DMS153 treated with DMSO at 0.1 percent for 48 hours (cell line): Measurements from ENCODE around the gene NDUFB8.

Experiments
- DNase-seq: peaks from one replicate; lab custom pipeline; 2025; ENCODE audit not compliant: unreplicated experiment; lab: John Stamatoyannopoulos, UW

NDUFB8 gene

DNA sequence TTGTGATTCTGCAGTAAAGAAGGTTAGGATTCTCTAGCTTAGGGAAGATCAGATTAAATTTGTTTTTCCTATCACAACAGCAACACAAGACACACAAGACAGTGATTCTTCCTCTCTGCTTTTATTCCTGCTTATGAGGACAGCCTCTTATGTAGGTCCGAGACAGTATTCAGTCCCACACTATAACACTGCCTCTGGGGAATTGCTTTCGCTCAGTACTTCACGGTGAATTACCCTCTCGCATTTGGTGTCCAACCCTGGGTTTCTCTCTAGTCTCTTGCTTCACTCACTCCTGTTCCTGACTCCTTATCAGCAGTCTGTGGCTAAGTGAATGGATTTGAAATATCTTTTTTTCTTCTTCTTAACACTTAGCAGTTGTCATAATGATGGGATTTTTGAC, 7.8 kb upstream of the NDUFB8 start:
- no peak for DNase-seq

DNA sequence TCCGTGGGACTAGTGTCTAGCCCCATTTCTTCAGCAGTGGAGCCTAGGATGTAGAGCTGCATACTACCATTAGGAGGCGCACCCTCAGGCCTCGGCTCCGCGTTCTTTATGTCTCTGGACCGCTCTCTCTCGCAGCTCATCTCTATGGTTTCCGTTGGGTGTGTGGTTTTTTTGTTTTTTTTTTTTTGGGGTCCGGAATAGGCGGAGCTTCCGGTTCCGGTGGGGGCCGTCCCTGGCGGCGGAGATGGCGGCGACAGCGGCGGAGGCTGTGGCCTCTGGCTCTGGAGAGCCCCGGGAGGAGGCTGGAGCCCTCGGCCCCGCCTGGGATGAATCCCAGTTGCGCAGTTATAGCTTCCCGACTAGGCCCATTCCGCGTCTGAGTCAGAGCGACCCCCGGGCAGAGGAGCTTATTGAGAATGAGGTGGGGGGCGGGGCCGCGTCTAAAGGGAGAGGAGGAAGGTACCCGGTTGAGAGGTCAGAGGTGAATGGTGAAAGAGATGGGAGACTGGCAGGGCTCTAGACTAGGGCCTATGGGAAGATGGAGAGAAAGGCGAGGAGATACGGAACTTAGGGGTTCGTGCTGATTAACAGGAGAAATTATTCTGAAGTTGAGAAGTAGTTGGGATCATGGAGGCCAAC, 6.2 kb upstream of the NDUFB8 start, which contains the start of gene HIF1AN:
TSS of gene HIF1AN (plus strand) at position 229 of the 639 bp plus-strand sequence. CDS start at position 245, 16 bp downstream.
- DNase-seq, result peak; percentile 83

DNA sequence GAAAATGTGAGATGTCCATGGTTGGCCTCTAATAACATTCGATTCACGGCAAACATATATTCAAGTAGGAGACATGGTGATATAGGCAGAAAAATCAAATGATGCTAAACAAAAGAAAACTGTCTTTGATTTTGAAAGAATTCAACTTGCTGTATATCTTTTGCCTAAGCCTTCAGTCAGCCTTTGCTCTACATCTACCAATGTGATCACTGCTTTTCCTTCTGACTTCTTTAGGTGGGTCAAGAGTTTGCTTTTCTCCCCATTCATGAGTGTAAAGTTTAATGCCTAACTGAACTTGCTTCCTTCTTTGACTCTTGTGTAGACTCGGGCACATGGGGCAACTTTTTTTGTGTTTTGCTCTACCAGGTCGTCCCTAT, 5.7 kb upstream of the NDUFB8 start:
- no peak for DNase-seq

DNA sequence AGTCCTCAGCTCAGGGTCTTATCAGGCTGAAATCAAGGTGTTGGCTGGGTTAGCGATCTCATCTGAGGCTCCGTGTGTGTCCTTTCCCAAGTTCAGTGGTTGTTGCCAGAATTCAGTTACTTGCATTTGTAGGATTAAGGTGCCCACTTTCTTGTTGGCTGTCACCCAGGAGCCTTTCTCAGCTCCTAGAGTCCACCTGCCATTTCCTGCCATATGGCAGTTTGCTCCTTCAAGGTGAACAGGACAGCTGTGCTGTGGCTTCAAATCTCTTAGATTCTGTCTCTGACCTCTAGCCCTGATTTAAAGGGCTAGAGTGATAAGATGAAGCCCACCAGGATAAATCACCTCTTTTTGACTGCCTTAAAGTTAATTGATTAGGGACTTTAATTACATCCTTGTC, 5.1 kb upstream of the NDUFB8 start:
- DNase-seq, result no peak

DNA sequence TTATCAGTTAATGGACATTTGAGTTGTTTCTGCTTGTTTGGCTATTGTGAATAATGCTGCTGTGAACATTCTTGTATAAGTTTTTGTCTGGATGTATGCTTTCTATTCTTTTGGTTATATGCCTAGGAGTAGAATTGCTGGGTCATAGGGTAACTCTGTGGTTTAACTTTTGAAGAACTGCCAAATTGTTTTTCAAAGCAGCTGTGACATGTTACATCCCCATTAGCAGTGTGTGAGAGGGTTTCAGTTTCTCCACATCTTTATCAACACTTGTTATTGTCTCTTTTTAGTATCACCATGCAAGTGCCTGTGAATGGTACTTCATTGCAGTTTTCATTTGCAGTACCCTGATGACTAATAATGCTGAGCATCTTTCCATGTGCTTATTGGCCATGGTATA, 2.1 kb upstream of the NDUFB8 start:
- DNase-seq, result no peak

DNA sequence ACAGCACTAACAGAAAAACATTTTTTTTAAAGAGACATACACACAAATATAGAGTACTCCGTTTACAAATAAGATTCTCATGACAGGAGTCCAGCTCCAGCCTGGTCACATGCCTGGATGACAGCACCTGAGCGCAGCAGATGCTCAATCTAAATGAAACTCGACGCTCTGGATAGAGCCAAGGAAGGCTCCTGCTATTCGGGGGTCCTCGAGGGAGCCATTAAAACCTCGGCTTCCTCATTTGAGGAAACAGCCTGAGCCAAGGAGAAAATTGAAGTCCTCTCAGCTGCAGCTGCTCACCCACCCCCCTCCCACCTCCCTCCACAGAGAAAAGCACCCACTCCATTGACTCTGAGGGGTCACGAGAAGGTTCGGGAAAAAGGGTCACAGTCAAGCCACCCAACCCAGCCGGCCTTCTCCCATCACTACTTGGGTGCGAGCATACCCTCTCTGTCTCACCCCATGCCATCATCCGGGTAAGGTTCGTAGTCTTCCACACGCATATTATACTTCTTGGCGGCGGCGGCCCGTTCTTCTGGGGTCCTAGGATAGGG, 673 bp downstream of the NDUFB8 start:
- no peak for DNase-seq

DNA sequence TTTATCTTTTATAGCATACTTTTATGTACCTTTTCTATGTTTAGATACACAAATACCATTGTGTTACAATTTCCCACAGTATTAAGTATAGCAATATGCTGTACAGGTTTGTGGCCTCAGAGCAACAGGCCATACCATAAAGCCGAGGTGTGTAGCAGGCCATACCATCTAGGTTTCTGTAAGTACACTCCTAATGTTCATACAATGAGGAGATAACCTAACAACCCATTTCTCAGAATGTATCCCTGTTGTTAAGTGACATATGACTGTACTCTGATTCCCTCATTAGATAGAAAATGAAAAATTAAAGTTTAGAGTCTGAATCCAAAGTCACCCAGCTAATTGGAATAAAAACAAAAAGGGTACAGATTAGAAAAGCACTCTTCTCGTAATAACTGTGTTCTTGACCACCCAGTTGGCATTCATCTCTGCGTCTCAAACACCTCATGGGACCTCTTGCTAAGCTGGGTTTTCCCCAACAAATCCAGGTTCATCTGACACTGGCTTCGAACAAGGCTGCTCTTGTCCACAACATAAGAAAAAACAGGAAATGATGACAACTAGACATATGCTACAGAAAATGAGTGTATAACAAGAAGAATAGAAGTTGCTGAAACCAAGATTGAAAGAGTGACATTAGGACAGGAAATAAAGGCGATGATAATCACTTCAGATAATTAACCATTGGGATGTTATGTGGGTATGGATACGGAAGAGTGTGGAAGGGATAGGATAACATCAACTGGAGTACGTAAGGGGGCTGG, 1.4 kb downstream of the NDUFB8 start:
- DNase-seq, result no peak

DNA sequence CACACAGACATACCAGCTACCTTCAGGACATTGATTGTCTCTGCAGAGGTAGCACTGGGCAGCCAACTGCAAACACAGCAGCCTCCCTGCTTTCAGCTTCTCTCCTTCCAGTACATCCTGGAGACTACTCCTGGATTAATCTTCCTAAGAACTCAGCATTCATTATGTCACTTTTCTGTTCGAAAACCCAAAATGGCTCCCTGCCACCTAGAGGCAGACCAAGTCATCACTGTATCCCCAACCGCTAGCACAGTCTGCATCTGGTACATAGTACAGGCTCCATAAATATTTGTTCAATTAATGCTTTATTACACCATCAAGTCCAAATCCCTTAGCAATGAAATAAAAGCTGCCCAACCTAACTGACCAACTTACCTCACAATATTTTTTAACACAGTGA, 5.0 kb downstream of the NDUFB8 start:
- DNase-seq, result no peak

DNA sequence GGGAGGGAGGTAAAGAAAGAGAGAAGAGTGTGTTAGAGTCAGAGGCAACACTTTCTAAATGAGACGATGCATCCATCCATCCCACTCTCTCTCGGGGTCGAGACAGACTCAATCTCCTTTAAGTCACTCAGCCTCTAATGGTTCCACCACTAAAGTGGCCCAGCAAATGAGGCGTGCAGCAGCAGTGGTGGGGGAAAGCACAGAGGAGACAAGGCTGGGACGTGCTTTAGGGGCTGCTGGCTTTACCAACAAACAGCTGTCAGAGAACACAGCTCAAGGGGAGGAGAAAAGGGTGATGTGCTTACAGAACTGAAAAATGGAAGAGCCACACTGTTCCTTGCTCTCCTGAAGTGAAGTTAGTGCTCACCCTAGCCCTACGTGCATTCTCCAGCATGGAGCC, 5.5 kb downstream of the NDUFB8 start:
- DNase-seq, result no peak

DNA sequence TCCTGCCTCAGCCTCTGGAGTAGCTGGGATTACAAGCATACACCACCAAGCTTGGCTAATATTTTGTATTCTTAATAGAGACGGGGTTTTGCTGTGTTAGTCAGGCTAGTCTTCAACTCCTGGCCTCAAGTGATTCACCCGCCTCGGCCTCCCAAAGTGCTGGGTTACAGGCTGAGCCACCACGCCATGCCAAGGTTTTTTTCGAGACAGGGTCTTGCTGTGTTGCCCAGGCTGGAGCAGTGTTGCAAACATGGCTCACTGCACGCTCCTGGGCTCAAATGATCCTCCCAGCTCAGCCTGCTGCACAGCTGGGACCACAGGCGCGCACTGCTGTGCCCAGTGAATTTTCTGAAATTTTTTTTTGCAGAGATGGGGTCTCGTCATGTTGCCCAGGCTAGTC, 6.7 kb downstream of the NDUFB8 start:
- no peak for DNase-seq

DNA sequence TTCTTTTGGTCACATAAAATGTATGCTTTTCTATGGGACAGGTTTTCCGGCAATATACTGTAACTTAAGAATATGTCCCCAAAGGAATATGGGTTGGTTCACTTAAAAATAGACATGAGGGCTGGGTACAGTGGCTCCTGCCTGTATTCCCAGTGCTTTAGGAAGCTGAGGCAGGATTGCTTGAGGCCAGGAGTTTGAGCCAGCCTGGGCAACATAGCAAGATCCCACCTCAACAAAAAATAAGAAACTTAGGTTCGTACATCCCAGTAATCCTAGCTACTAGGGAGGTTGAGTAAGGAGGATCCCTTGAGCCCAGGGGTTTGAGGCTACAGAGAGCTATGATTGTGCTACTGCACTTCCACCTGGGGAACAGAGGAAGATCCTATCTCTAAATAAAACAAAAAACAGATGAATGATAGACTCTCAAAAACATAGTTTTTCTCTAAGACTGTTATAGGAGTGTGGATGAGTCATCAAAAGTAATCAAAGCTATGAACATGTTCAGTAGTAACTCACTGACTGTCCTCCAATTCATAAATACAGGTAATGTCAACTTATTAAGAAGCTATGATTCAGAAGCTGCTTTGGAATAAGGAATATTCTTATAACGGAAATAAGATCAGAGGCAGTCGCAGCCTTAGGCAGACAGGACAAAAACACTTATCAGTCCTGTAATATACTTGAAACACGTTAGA, 7.4 kb downstream of the NDUFB8 start:
- no peak for DNase-seq

DNA sequence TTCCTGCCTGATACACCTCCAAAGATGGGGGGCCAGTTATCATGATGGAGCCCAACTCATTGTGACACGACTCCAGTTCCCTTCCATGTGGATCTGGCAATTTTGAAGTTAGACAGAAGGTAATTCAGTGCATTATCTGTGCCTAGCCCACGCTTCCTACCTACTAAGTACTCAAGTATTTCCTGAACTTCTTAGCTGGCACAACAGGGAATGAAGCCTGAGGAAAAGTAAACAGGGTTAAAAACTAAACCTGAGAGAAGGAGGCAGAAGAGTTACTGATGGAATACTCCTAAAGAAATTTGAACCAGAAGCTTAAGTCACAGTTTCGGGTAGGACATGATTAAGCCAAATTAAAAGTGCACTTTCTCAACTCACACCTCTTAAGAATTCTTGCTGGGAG, 8.9 kb downstream of the NDUFB8 start:
- DNase-seq, result no peak

DNA sequence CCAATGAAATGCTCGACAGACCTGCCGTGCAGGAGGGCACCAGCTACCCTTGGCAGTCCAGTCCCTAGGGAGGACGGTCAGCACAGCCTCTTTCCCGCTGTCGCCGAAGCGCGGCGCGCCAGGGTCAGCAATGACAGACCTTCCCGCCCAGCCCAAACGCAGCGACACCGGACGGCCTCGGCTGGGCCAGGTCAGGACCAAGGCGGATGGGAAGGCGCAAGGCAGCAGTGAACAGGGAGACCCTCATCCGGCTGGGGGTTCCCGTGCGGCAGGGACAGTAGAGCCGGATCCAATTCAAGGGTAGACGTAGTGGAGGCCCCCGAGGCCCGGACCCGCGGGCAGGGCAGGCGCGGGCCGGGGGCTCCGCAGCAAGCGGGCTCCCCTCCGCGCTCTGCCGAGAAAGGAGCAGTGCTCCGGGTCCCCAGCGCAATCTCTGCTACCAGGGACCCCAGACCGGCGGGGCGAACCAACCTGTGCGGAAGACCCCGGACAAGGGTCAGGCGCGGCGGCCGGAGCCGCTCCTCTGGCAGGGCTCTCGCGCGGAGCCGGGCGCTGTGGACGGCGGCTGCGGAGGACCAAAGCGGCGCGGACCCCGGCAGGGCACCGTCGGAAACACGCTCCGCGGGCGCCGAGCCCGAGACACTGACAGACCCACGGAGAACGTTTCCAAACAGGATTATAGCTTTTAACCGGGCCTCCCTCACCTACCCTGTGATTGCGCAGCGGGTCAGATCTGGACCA, 10.2 kb downstream of the NDUFB8 start, which contains the start of gene SEC31B:
TSS of gene SEC31B (minus strand) at position 551 of the 741 bp plus-strand sequence. CDS start 2,909 bp downstream, outside the sequence.
- DNase-seq, result no peak

DNA sequence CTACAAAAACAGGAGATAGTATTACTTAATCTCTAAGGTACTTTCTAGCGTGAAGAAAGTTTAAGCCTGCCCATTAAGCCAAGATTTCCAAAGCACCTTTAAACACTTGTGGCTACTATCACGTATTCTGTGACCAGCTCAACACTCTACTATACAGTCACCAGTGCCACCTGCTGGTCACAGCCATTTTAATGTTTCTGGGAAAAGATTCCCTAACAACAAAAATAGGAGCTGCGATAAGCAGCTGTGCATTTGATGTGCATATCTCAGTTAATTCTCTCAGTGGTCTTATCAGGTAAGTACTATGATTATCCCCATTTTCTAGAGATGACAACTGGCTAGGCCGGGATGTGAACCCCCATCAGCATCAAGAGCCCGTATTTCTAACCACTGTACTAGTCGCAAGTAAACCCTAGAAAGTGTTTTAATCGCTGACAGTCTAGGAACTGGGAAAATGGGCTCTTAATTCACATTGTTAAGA, 10.9 kb downstream of the NDUFB8 start:
- peak; percentile 50 for DNase-seq

DNA sequence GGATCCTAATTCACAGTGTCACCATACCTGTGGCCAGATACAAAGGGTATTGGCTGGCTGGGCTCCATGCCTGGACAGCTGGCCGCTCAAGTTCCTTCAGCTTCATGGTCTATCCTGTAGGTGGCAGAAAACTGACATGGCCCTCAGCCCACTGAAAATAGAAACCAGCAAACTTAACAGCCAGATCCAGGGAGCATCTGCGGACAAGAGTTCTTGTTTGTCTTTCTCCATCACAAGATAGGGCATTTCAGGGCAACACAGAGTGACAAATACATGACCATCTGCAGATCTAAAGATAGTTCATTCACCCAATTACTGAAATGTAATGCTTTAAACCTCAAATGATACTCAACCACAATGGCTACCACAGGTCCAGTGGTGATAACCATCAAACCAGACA, 12.8 kb downstream of the NDUFB8 start:
- no peak for DNase-seq

DNA sequence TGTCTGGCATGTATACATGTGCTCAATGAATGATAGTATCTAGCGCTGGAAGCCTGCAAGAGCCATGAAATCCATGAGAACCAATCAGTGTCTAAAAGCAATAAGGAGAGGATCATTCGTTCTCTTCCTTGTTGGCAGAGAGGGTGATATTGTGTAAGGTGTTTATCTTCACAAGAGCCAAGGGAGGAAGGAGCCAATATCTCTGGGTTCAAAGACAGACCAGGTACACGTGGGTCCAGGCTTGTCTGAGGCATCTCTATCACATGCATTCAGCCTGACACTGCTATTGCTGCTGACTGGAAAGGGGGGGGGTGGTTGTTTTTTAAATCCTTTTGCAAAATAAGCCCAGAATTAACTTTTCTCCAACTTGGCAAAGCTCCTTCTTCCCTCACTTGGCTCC, 14.1 kb downstream of the NDUFB8 start:
- DNase-seq, result no peak

DNA sequence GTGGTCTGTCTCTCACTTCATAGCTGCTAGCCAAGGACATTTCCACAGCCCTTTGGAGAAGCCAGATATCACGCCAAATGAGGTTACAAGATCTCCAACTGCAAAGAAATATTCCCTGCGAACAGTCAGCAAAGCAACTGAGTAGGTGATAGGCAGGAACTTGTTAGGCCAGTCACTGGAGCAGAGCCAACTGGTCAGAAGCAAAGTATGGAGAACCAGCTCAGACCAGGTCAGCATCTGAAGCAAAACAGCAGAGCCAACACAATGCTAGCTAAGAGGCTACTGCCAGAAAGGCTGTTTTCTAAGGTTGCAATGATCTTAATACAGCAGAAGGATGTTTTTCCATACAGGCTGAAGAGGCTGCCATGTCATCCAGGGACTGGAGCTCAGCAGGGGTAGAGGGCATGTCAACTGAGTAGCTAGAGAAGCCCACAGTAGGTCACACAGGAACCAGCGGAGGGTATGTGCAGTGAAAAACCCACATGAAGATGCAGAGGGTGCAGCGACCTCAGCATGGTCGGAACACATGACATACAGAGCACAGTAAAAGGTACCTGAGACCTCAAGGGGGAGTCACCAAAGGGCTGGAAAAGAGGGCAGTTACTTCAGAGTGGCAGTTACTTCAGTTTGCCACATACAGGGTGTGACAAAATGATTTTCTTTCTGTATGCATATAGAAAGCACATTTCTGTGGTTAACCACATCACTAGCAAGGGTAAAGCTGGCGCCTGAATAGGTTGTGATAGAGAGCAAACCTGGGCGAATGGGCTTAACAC, 18.9 kb downstream of the NDUFB8 start:
- no peak for DNase-seq

DNA sequence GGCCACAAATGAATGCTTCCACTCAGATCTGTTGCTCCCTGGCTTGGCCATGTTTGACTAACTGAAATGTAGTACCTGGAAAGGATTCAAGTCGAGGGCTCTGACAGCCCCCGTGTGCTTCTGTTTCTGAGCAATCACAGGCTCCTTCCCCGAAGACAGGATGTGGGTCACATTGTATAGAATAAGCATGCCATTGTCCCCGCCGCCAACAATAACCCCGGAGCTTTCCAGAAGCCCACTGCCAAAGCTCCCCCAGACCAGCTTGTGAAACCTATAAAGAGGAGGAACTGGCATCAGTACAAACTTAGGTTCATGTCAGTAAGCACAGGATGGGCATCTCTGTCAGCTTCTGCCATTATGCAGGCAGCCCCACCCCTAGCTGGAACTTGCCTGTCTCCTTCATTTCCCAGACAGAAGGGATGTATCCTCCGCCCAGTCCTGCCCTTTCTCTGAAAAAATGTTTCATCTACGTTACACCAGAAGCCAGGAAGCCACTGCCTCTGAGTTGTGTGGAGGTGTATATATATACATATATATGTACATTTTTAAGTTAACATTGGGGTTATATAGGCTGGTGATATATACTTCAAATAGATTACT, 20.3 kb downstream of the NDUFB8 start:
- DNase-seq, result no peak

DNA sequence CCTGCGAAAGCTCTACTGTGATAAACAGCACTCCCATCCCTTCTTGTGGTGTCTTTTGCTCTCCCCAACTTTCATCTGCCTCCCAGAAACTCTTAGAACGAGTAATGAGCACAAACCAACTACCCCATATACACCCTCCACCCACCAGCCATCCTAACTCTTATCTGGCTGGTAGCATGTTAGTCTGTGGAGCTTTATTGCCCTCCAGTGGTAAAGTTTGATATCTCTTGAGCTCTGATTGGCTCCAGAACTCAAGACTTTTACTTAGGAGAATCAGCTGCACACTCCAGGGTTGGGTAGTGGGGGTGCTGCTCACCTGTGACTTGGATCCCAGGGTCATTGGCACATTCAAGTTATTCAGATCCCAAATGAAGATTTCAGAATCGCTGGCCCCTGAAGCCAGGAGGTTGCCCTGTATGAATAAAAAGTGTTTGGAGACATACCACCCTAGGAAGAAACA, 20.9 kb downstream of the NDUFB8 start:
- peak; percentile 23 for DNase-seq

DNA sequence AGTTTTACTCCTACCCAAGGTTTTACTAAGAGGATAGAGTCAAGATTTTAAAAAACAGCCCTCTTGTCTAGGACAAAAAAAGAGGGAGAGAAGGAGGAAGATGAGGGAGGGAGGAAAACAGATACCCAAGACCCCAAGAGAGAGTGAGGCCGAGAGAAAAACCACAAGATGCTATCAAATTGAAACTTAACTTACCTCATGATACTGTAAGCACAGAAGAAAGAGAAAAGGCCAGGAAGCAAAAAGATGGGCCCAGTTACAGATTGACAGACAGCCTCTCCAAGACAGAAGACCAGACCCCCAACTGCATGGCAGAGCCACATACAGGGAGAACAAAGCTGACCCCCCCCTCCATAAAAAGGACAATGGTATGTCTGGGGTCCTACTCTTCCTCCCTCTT, 21.4 kb downstream of the NDUFB8 start:
- no peak for DNase-seq
